ENCODE results near the gene GMCL2. TPM values are rescaled to one million over a fixed set of nuclear protein-coding genes. Genes with fewer than 3 reads are reported as not detected.

GMCL2 gene
- polyA plus RNA-seq, 1 donor from 2014 or later, result not detected

- Histone ChIP-seq H4K20me1 (ENCODE audit: insufficient read depth) (no peaks in the 10 kb centered on the region), H3K9me2 (ENCODE audit: insufficient read depth, low read length) (no peaks in the 10 kb centered on the region), H3F3A (ENCODE audit: insufficient read depth, low read length, poor library complexity, severe bottlenecking) (no peaks in the 10 kb centered on the region), H3K27ac (ENCODE audit: low read length) (no peak overlapping the region), H3K27me3 (ENCODE audit: insufficient read depth, low read depth, low read length) (no peaks in the 10 kb centered on the region), H3K9ac (ENCODE audit: low read length) (no peak overlapping the region), H3K9me3 (ENCODE audit: low read length) (no peaks in the 10 kb centered on the region), H3K36me3 (ENCODE audit: insufficient read depth, low read length) (no peaks in the 10 kb centered on the region), H2AFZ (ENCODE audit: low read depth, low read length) (no peak overlapping the region), H3K79me2 (replicated peaks; ENCODE audit: insufficient read depth, low read length) (no peaks in the 10 kb centered on the region), H3K4me3 (ENCODE audit: low read length) (no peak overlapping the region), H3K4me2 (ENCODE audit: low read length) (no peak overlapping the region)
- TF ChIP-seq SMC3 (conservative IDR thresholded peaks at IDR 0.05; ENCODE audit: poor library complexity), result no peak
Observed at GRCh38 chr5:178141550-178141949, 45.6 kb downstream of the GMCL2 start.

- Histone ChIP-seq H3K4me2 (ENCODE audit: low read length) (no peak overlapping the region), H3K27me3 (ENCODE audit: insufficient read depth, low read depth, low read length) (no peaks in the 10 kb centered on the region), H4K20me1 (ENCODE audit: insufficient read depth) (no peaks in the 10 kb centered on the region), H3K79me2 (replicated peaks; ENCODE audit: insufficient read depth, low read length) (peaks cover 4% of the 10 kb centered on the region), H3K4me3 (ENCODE audit: low read length) (no peak overlapping the region), H3K9me2 (ENCODE audit: insufficient read depth, low read length) (no peaks in the 10 kb centered on the region), H3F3A (ENCODE audit: insufficient read depth, low read length, poor library complexity, severe bottlenecking) (no peaks in the 10 kb centered on the region), H3K9me3 (ENCODE audit: low read length) (no peaks in the 10 kb centered on the region), H2AFZ (ENCODE audit: low read depth, low read length) (no peak overlapping the region), H3K27ac (ENCODE audit: low read length) (no peak overlapping the region), H3K36me3 (ENCODE audit: insufficient read depth, low read length) (no peaks in the 10 kb centered on the region), H3K9ac (ENCODE audit: low read length) (no peak overlapping the region)
- no peak for TF ChIP-seq CTCF (IDR thresholded peaks at IDR 0.05; ENCODE audit: poor library complexity, severe bottlenecking)
- TF ChIP-seq REST (IDR thresholded peaks at IDR 0.05; ENCODE audit: borderline replicate concordance), result no peak
- no peak for TF ChIP-seq RAD21 (conservative IDR thresholded peaks at IDR 0.05)
- TF ChIP-seq POLR2AphosphoS5 (IDR thresholded peaks at IDR 0.05), result no peak
- no peak for TF ChIP-seq TAF1 (IDR thresholded peaks at IDR 0.05; ENCODE audit: low read depth)
- no peak for TF ChIP-seq SMC3 (conservative IDR thresholded peaks at IDR 0.05; ENCODE audit: poor library complexity)
- TF ChIP-seq EZH2 (IDR thresholded peaks at IDR 0.05; ENCODE audit: borderline replicate concordance, insufficient read depth, low read length, poor library complexity, severe bottlenecking), result no peak
- TF ChIP-seq MXI1 (conservative IDR thresholded peaks at IDR 0.05; ENCODE audit: poor library complexity, severe bottlenecking), result no peak
- no peak for TF ChIP-seq EP300 (conservative IDR thresholded peaks at IDR 0.05; ENCODE audit: poor library complexity, severe bottlenecking)
Observed at GRCh38 chr5:178137991-178138390, 49.2 kb downstream of the GMCL2 start.

GRCh38 chr5:178136990-178137389 is 50.2 kb downstream of the GMCL2 start:
- H3K79me2 ChIP-seq (replicated peaks; ENCODE audit: insufficient read depth, low read length), result peaks cover 8% of the 10 kb centered on the region
- no peaks in the 10 kb centered on the region for H3F3A ChIP-seq (ENCODE audit: insufficient read depth, low read length, poor library complexity, severe bottlenecking)
- H2AFZ ChIP-seq (ENCODE audit: low read depth, low read length), result no peak overlapping the region
- no peak overlapping the region for H3K27ac ChIP-seq (ENCODE audit: low read length)
- no peak overlapping the region for H3K4me2 ChIP-seq (ENCODE audit: low read length)
- no peak overlapping the region for H3K4me3 ChIP-seq (ENCODE audit: low read length)
- no peaks in the 10 kb centered on the region for H3K9me2 ChIP-seq (ENCODE audit: insufficient read depth, low read length)
- no peaks in the 10 kb centered on the region for H3K9me3 ChIP-seq (ENCODE audit: low read length)
- H3K36me3 ChIP-seq (ENCODE audit: insufficient read depth, low read length), result no peaks in the 10 kb centered on the region
- H3K27me3 ChIP-seq (ENCODE audit: insufficient read depth, low read depth, low read length), result no peaks in the 10 kb centered on the region
- H4K20me1 ChIP-seq (ENCODE audit: insufficient read depth), result no peaks in the 10 kb centered on the region
- no peak overlapping the region for H3K9ac ChIP-seq (ENCODE audit: low read length)
- TF ChIP-seq TAF1 (IDR thresholded peaks at IDR 0.05; ENCODE audit: low read depth), result no peak
- no peak for TF ChIP-seq CTCF (IDR thresholded peaks at IDR 0.05; ENCODE audit: poor library complexity, severe bottlenecking)
- TF ChIP-seq POLR2AphosphoS5 (IDR thresholded peaks at IDR 0.05), result no peak
- no peak for TF ChIP-seq EZH2 (IDR thresholded peaks at IDR 0.05; ENCODE audit: borderline replicate concordance, insufficient read depth, low read length, poor library complexity, severe bottlenecking)
- no peak for TF ChIP-seq MXI1 (conservative IDR thresholded peaks at IDR 0.05; ENCODE audit: poor library complexity, severe bottlenecking)
- TF ChIP-seq REST (IDR thresholded peaks at IDR 0.05; ENCODE audit: borderline replicate concordance), result no peak
- TF ChIP-seq RAD21 (conservative IDR thresholded peaks at IDR 0.05), result no peak
- TF ChIP-seq SMC3 (conservative IDR thresholded peaks at IDR 0.05; ENCODE audit: poor library complexity), result no peak
- TF ChIP-seq EP300 (conservative IDR thresholded peaks at IDR 0.05; ENCODE audit: poor library complexity, severe bottlenecking), result no peak
